WERI-Rb-1 (cell line): ENCODE measurements around the gene BBLN.

Experiments
- DNase-seq: peaks from one replicate; pipeline ENCODE4 v3.0.0-alpha.2; 2020
- H3K27ac ChIP-seq: fragments of 250-450 bp; sonication (Bioruptor Pico); 2 replicates; pipeline ENCODE4 v1.5.1; 2020; ENCODE audit warnings: mild to moderate bottlenecking, moderate library complexity
- H3K27me3 ChIP-seq: fragments of 250-450 bp; sonication (Bioruptor Pico); 2 replicates; pipeline ENCODE4 v1.5.1; 2021; ENCODE audit warnings: mild to moderate bottlenecking, low read depth, moderate library complexity; ENCODE audit not compliant: insufficient read depth, severe bottlenecking
- H3K36me3 ChIP-seq: fragments of 250-450 bp; sonication (Bioruptor Pico); 2 replicates; pipeline ENCODE4 v1.5.1; 2020; ENCODE audit warnings: mild to moderate bottlenecking, moderate library complexity
- H3K4me3 ChIP-seq: 2 replicates; pipeline ENCODE4 v1.5.1; 2011; ENCODE audit warnings: low read depth, mild to moderate bottlenecking, control low read depth, low read length
- H3K9me3 ChIP-seq: fragments of 250-450 bp; sonication (Bioruptor Pico); 2 replicates; pipeline ENCODE4 v1.5.1; 2021; ENCODE audit warnings: mild to moderate bottlenecking, moderate library complexity; ENCODE audit not compliant: severe bottlenecking
- CTCF ChIP-seq: IDR thresholded peaks from 2 replicates; pipeline ENCODE4 v1.5.1; 2011; ENCODE audit warnings: low read depth, mild to moderate bottlenecking, control low read depth, inconsistent platforms, low read length

Gene BBLN

DNA sequence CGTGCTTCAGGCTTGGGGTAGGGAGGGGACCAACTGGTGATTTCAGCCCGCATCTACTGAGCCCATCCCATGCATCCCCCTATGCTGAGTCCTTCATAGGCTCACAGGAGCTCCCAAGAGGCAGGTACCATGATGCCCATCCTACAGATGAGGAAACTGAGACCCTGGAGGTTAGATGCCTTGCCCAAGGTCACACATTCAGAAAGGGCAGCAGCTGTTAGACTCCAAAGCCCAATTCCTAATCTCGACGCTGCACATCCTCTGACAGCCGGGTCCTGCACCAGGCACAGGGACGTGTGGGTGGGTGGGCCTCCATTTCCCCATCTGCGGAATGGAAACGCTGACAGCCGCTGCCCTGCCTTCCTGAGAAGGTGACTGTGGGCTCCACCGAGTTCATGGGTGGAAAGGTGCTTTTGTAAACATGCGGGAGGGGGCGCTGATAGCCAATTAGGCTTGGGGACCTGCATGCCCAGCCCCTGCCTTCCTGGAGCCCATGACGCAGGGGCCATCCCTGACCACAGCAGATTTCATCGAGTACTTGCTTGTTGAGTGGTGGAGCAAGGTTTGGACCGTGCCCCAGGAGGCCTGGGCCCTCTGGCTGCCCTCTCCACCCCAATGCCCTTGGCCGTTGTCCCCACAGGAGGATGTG is 45.4 kb downstream of the BBLN start:
- Histone ChIP-seq H3K36me3 (peaks cover 51% of the 10 kb centered on the region), H3K27me3 (no peaks in the 10 kb centered on the region), H3K4me3 (no peak overlapping the region; the same call in 1 of the 2 replicates), H3K27ac (peak overlapping the region; percentile 98), H3K9me3 (no peaks in the 10 kb centered on the region)
- DNase-seq: no peak
- no peak for TF ChIP-seq CTCF

DNA sequence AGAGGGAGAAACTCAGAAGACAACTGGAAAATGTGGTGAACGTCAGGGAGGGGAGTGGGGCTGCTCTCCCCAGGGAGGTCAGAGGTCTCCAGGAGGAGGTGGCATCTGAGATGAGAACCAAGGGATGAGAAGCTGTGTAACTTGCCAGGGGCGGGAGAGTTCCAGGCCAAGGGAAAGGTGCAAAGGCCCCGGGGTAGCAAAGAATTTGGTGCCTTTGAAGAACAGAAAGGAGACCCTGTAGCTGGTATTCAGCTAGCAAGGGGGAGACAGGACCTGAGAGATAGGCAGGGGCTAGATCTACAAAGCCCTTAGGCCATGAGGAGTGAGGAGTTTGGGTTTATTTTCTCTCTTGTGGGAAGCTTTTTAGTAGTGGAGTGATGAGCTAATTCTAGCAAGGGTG is 46.4 kb downstream of the BBLN start:
- no peaks in the 10 kb centered on the region for H3K27me3 ChIP-seq
- H3K27ac ChIP-seq: no peak overlapping the region
- no peak for TF ChIP-seq CTCF
- no peaks in the 10 kb centered on the region for H3K9me3 ChIP-seq
- H3K4me3 ChIP-seq: no peak overlapping the region
- H3K36me3 ChIP-seq: peaks cover 53% of the 10 kb centered on the region
- no peak for DNase-seq

GRCh38 chr9:128206916-128207910 is 47.1 kb downstream of the BBLN start:
- DNase-seq: no peak
- Histone ChIP-seq H3K36me3 (peaks cover 60% of the 10 kb centered on the region), H3K4me3 (no peak overlapping the region), H3K27me3 (no peaks in the 10 kb centered on the region), H3K9me3 (no peaks in the 10 kb centered on the region), H3K27ac (no peak overlapping the region)
- no peak for TF ChIP-seq CTCF

- Histone ChIP-seq H3K27ac (no peak overlapping the region), H3K4me3 (no peak overlapping the region), H3K27me3 (no peaks in the 10 kb centered on the region), H3K36me3 (peaks cover 59% of the 10 kb centered on the region), H3K9me3 (no peaks in the 10 kb centered on the region)
- TF ChIP-seq CTCF: no peak
- no peak for DNase-seq
Measured at GRCh38 chr9:128208386-128208785, 48.3 kb downstream of the BBLN start.

GRCh38 chr9:128208946-128209669 is 49.0 kb downstream of the BBLN start:
- H3K4me3 ChIP-seq: no peak overlapping the region
- no peak overlapping the region for H3K27ac ChIP-seq
- no peak for DNase-seq
- TF ChIP-seq CTCF: no peak
- H3K27me3 ChIP-seq: no peaks in the 10 kb centered on the region
- H3K36me3 ChIP-seq: peaks cover 66% of the 10 kb centered on the region
- no peaks in the 10 kb centered on the region for H3K9me3 ChIP-seq
